ENCODE results near the gene TRIM2. TPM values are rescaled to one million over a fixed set of nuclear protein-coding genes. Genes with fewer than 3 reads are reported as not detected.
A peak's percentile ranks its signal among the peaks of the same experiment; 100 is the strongest.

Gene TRIM2
- total and polyA plus RNA-seq, 10 of the 15 experiments (the other 5 are each of a cell fraction or from before 2014, with no cell fraction given) = 0.06 to 0.19 (median 0.15) TPM; not detected in 3

DNA sequence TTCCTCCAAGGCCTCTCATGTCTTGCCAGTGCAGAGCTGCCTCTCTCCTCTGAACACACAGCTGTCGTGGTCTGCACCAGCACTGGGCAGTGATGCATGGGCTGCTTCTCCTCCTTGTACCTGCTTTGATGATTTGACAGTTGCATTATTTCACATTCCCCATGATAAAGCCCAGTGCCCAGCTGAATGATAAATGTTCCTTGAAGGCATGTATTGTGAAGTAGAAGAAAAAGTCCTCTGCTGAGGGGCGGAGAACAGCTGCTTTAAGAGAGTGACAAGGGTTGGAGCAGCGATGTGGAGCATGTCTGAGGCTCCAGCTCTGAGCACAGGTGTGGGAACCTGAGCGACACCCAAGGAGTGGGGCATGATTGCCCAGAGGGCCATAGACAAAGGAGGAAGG, 21.1 kb upstream of the TRIM2 start:
- H3K9ac ChIP-seq (ENCODE audit: control insufficient read depth, insufficient read depth, low read length) = no peak overlapping the region
- intact Hi-C loops (cut with micrococcal nuclease; ENCODE audit: unreplicated experiment) = no loop called here
- H3K4me3 ChIP-seq = no peak overlapping the region
- ATAC-seq = 0 out of 3 replicates have a peak, but pooled peaks have one; percentile 35
- no peaks in the 10 kb centered on the region for H3K4me1 ChIP-seq (ENCODE audit: control insufficient read depth, insufficient read depth, low read length)
- POLR2A ChIA-PET = no interaction called here
- no peaks in the 10 kb centered on the region for H3K9me3 ChIP-seq (replicated peaks; ENCODE audit: control insufficient read depth, insufficient read depth, low read length)
- WGBS (ENCODE audit: insufficient coverage, insufficient replicate concordance, low lambda C conversion rate, missing lambda C conversion rate) = 17% methylated on average over 4 of the region's 4 CpGs
- CTCF ChIA-PET = no interaction called here
- no peaks in the 10 kb centered on the region; a peak in 2 of 4 replicates for H3K27me3 ChIP-seq (replicated peaks in 1 of 2; ENCODE audit: control insufficient read depth in 2 of 2, insufficient read depth in 2 of 2, low read length in 1 of 2)
- TF ChIP-seq JUNB (IDR thresholded peaks at IDR 0.05) (no peak), TCF12 (IDR thresholded peaks at IDR 0.05; ENCODE audit: low read depth, low read length) (no peak), KAT2A (conservative IDR thresholded peaks at IDR 0.05; ENCODE audit: control insufficient read depth, low read depth, low read length) (no peak), WRNIP1 (IDR thresholded peaks at IDR 0.05; ENCODE audit: borderline replicate concordance, low read depth, low read length) (no peak), HDGF (IDR thresholded peaks at IDR 0.05) (no peak), IKZF2 (IDR thresholded peaks at IDR 0.05) (no peak), SRF (IDR thresholded peaks at IDR 0.05; ENCODE audit: low read depth in 2 of 2, low read length in 2 of 2) (no peak), MYC (IDR thresholded peaks at IDR 0.05; ENCODE audit: insufficient read depth, insufficient read length, insufficient replicate concordance, low read length, severe bottlenecking) (no peak), CHD2 (IDR thresholded peaks at IDR 0.05; ENCODE audit: borderline replicate concordance, low read depth, low read length) (no peak), MYB (IDR thresholded peaks at IDR 0.05; ENCODE audit: borderline replicate concordance, low read depth, low read length) (no peak), POLR2AphosphoS5 (IDR thresholded peaks at IDR 0.05; ENCODE audit: low read length) (no peak), SUPT20H (IDR thresholded peaks at IDR 0.05; ENCODE audit: borderline replicate concordance, control insufficient read depth, low read depth, low read length) (no peak), EED (IDR thresholded peaks at IDR 0.05; ENCODE audit: low read depth) (no peak)
- TF ChIP-seq, protein P1, sequence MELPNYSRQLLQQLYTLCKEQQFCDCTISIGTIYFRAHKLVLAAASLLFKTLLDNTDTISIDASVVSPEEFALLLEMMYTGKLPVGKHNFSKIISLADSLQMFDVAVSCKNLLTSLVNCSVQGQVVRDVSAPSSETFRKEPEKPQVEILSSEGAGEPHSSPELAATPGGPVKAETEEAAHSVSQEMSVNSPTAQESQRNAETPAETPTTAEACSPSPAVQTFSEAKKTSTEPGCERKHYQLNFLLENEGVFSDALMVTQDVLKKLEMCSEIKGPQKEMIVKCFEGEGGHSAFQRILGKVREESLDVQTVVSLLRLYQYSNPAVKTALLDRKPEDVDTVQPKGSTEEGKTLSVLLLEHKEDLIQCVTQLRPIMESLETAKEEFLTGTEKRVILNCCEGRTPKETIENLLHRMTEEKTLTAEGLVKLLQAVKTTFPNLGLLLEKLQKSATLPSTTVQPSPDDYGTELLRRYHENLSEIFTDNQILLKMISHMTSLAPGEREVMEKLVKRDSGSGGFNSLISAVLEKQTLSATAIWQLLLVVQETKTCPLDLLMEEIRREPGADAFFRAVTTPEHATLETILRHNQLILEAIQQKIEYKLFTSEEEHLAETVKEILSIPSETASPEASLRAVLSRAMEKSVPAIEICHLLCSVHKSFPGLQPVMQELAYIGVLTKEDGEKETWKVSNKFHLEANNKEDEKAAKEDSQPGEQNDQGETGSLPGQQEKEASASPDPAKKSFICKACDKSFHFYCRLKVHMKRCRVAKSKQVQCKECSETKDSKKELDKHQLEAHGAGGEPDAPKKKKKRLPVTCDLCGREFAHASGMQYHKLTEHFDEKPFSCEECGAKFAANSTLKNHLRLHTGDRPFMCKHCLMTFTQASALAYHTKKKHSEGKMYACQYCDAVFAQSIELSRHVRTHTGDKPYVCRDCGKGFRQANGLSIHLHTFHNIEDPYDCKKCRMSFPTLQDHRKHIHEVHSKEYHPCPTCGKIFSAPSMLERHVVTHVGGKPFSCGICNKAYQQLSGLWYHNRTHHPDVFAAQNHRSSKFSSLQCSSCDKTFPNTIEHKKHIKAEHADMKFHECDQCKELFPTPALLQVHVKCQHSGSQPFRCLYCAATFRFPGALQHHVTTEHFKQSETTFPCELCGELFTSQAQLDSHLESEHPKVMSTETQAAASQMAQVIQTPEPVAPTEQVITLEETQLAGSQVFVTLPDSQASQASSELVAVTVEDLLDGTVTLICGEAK (IDR thresholded peaks at IDR 0.05; ENCODE audit: borderline replicate concordance) = no peak
- TF ChIP-seq, protein P2, sequence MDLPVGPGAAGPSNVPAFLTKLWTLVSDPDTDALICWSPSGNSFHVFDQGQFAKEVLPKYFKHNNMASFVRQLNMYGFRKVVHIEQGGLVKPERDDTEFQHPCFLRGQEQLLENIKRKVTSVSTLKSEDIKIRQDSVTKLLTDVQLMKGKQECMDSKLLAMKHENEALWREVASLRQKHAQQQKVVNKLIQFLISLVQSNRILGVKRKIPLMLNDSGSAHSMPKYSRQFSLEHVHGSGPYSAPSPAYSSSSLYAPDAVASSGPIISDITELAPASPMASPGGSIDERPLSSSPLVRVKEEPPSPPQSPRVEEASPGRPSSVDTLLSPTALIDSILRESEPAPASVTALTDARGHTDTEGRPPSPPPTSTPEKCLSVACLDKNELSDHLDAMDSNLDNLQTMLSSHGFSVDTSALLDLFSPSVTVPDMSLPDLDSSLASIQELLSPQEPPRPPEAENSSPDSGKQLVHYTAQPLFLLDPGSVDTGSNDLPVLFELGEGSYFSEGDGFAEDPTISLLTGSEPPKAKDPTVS (IDR thresholded peaks at IDR 0.05; ENCODE audit: low read depth, low read length) = no peak
- no peaks in the 10 kb centered on the region for H3K36me3 ChIP-seq (ENCODE audit: control insufficient read depth in 2 of 2, insufficient read depth in 2 of 2, low read length in 1 of 2)
- H3K4me2 ChIP-seq (ENCODE audit: control insufficient read depth, insufficient read depth) = no peak overlapping the region
- in situ Hi-C loops (cut with MboI) = no loop called here
- SMC1A ChIA-PET (ENCODE audit: uncharacterized antibody, unreplicated experiment) = no interaction called here
- H3K27ac ChIP-seq (ENCODE audit: control insufficient read depth, insufficient read depth) = no peak overlapping the region
- no peak overlapping the region for H2AFZ ChIP-seq (ENCODE audit: control insufficient read depth, low read depth, low read length)
- no peaks in the 10 kb centered on the region for H3K79me2 ChIP-seq (ENCODE audit: control insufficient read depth, insufficient read depth, low read length)
- DNase-seq (ENCODE audit: low read depth, low spot score) = no peak
- no peaks in the 10 kb centered on the region for H4K20me1 ChIP-seq (ENCODE audit: control insufficient read depth, insufficient read depth)
- RAD21 ChIA-PET (ENCODE audit: unreplicated experiment) = no interaction called here
- BruUV-seq (replicated peaks) = no TSS peak
- FAIRE-seq = no peak
